ENCODE measurements around the gene ZDHHC7.
"Not testable (repeated sequence)": the region's sequence is repeated elsewhere in the genome, so short reads cannot be mapped to it uniquely, and the experiment has no call there.

Gene ZDHHC7

GRCh38 chr16:85010931-85011845 lies at the start of gene ZDHHC7:
Gene ZDHHC7 (minus strand): TSS chr16:85011535. CDS start chr16:84990618, 20,917 bp downstream.
- DNase-seq (ENCODE audit: low read depth) = peak; percentile 67

- no peak for DNase-seq (ENCODE audit: low read depth)
These were observed 47.6 kb upstream of the ZDHHC7 start for GRCh38 chr16:85058909-85059308.

- no peak for DNase-seq (ENCODE audit: low read depth)
These were observed 46.6 kb upstream of the ZDHHC7 start for GRCh38 chr16:85057948-85058347.

GRCh38 chr16:85057212-85057889 lies 46.0 kb upstream of the ZDHHC7 start:
- DNase-seq (ENCODE audit: low read depth) = no peak

- no peak for DNase-seq (ENCODE audit: low read depth)
These were observed 44.9 kb upstream of the ZDHHC7 start for GRCh38 chr16:85056211-85056748.

GRCh38 chr16:85055493-85056210 lies 44.3 kb upstream of the ZDHHC7 start:
- DNase-seq (ENCODE audit: low read depth) = peak; percentile 41

- no peak for DNase-seq (ENCODE audit: low read depth)
These were observed 43.7 kb upstream of the ZDHHC7 start for GRCh38 chr16:85054948-85055492.

- DNase-seq (ENCODE audit: low read depth) = not testable (repeated sequence)
These were observed 43.0 kb upstream of the ZDHHC7 start for GRCh38 chr16:85054321-85054720.

GRCh38 chr16:85052536-85052935 lies 41.2 kb upstream of the ZDHHC7 start:
- no peak for DNase-seq (ENCODE audit: low read depth)

- DNase-seq (ENCODE audit: low read depth) = no peak
These were observed 40.3 kb upstream of the ZDHHC7 start for GRCh38 chr16:85051683-85052082.

GRCh38 chr16:85051067-85051581 lies 39.8 kb upstream of the ZDHHC7 start:
- DNase-seq (ENCODE audit: low read depth) = no peak

GRCh38 chr16:85049706-85050305 lies 38.5 kb upstream of the ZDHHC7 start:
- no peak for DNase-seq (ENCODE audit: low read depth)

GRCh38 chr16:85048921-85049562 lies 37.7 kb upstream of the ZDHHC7 start:
- no peak for DNase-seq (ENCODE audit: low read depth)

GRCh38 chr16:85047867-85048455 lies 36.6 kb upstream of the ZDHHC7 start:
- DNase-seq (ENCODE audit: low read depth) = no peak

- no peak for DNase-seq (ENCODE audit: low read depth)
These were observed 35.9 kb upstream of the ZDHHC7 start for GRCh38 chr16:85046931-85047866.

- no peak for DNase-seq (ENCODE audit: low read depth)
These were observed 35.2 kb upstream of the ZDHHC7 start for GRCh38 chr16:85046472-85046916.

GRCh38 chr16:85045641-85046471 lies 34.5 kb upstream of the ZDHHC7 start:
- DNase-seq (ENCODE audit: low read depth) = no peak

- no peak for DNase-seq (ENCODE audit: low read depth)
These were observed 33.7 kb upstream of the ZDHHC7 start for GRCh38 chr16:85045077-85045476.

Measured in stimulated activated CD8-positive, alpha-beta memory T cell treated with anti-CD3 and anti-CD28 coated beads, Interleukin-7, amount 100 ng/mL, for 24 hours (primary cell).